Endothelial cell of umbilical vein (primary cell): ENCODE data around the gene ELANE.

Source experiments
- CTCF ChIP-seq, 2 donors: IDR thresholded peaks; 1 replicate in 1 of 2; 2 replicates in 1 of 2; pipeline ENCODE4 v1.5.1; 2011; ENCODE audit warnings: low read length in 2 of 2, mild to moderate bottlenecking in 2 of 2, moderate library complexity in 2 of 2, control low read depth in 1 of 2, inconsistent platforms in 1 of 2, low read depth in 1 of 2; ENCODE audit not compliant: insufficient read depth in 1 of 2; ENCODE audit errors: extremely low read depth in 1 of 2
- EZH2 ChIP-seq: IDR thresholded peaks from 2 replicates; pipeline ENCODE4 v1.6.1; 2012; ENCODE audit warnings: borderline replicate concordance, low read depth, mild to moderate bottlenecking, moderate library complexity, low read length, inconsistent platforms; ENCODE audit not compliant: severe bottlenecking
- FOS ChIP-seq: IDR thresholded peaks from 2 replicates; pipeline ENCODE4 v1.6.1; 2011; ENCODE audit warnings: mild to moderate bottlenecking, low read length, moderate library complexity, borderline replicate concordance; ENCODE audit not compliant: insufficient read depth
- GATA2 ChIP-seq: IDR thresholded peaks from 2 replicates; pipeline ENCODE4 v1.7.0; 2011; ENCODE audit warnings: low read depth, mild to moderate bottlenecking, moderate library complexity, mixed read lengths, low read length; ENCODE audit not compliant: insufficient read length, insufficient read depth
- JUN ChIP-seq: IDR thresholded peaks from 2 replicates; pipeline ENCODE4 v1.6.1; 2011; ENCODE audit warnings: borderline replicate concordance, low read depth; ENCODE audit not compliant: insufficient read length, insufficient read depth
- MAX ChIP-seq: IDR thresholded peaks from 2 replicates; pipeline ENCODE4 v1.6.1; 2011; ENCODE audit not compliant: insufficient read depth, insufficient read length
- MYC ChIP-seq: IDR thresholded peaks from one replicate; pipeline ENCODE4 v1.6.1; 2011; ENCODE audit warnings: mild to moderate bottlenecking, low read depth, low read length
- POLR2A ChIP-seq: IDR thresholded peaks from 2 replicates; pipeline ENCODE4 v1.6.1; 2012; ENCODE audit warnings: low read depth, mild to moderate bottlenecking, control low read depth, low read length
- POLR2AphosphoS5 ChIP-seq: IDR thresholded peaks from 2 replicates; pipeline ENCODE4 v1.6.1; 2012; ENCODE audit warnings: low read depth, mild to moderate bottlenecking, control low read depth, low read length, moderate library complexity; ENCODE audit not compliant: insufficient read depth

GRCh38 chr19:872266-872951 lies 20.3 kb downstream of the ELANE start:
- no peak for TF ChIP-seq POLR2AphosphoS5
- no peak for TF ChIP-seq MAX
- no peak for TF ChIP-seq CTCF (IDR thresholded peaks at IDR 0.05; ENCODE audit: extremely low read depth in 1 of 2, insufficient read depth in 1 of 2, low read depth in 1 of 2, low read length in 2 of 2)
- TF ChIP-seq POLR2A: no peak
- TF ChIP-seq EZH2: no peak
- TF ChIP-seq GATA2: no peak
- no peak for TF ChIP-seq MYC
- no peak for TF ChIP-seq FOS
- no peak for TF ChIP-seq JUN
